Keratinocyte (primary cell): ENCODE results near the gene TBC1D7. TPM values are rescaled to one million over a fixed set of nuclear protein-coding genes. Genes with fewer than 3 reads are reported as not detected.

ENCODE experiments used
- DNase-seq: peaks from one replicate; pipeline ENCODE4 v3.0.0-alpha.2; 2011; ENCODE audit warnings: low read depth, missing footprints, low spot score
- FAIRE-seq: peaks from 2 replicates; lab custom pipeline; 2011; peaks lifted over from hg19 to GRCh38; lab: Jason Lieb, UNC
- H2AFZ ChIP-seq: 2 replicates; pipeline ENCODE4 v1.6.0; 2012; ENCODE audit warnings: low read length, control low read depth, inconsistent platforms; ENCODE audit not compliant: control insufficient read depth
- H3K27ac ChIP-seq: 2 replicates; pipeline ENCODE4 v1.5.1; 2011; ENCODE audit warnings: low read length; ENCODE audit not compliant: control insufficient read depth, insufficient read depth
- H3K27me3 ChIP-seq: 3 replicates; pipeline ENCODE4 v1.6.0; 2011; ENCODE audit warnings: low read length; ENCODE audit not compliant: control insufficient read depth, insufficient read depth; ENCODE audit errors: extremely low read depth
- H3K36me3 ChIP-seq, 2 experiments: 2 replicates in 1 of 2; 3 replicates in 1 of 2; pipeline ENCODE4 v1.5.1; 2011; ENCODE audit warnings: low read length in 2 of 2, mild to moderate bottlenecking in 1 of 2; ENCODE audit not compliant: control insufficient read depth in 2 of 2, insufficient read depth in 2 of 2; ENCODE audit errors: extremely low read depth in 1 of 2
- H3K4me1 ChIP-seq: 3 replicates; pipeline ENCODE4 v1.5.1; 2011; ENCODE audit warnings: low read length; ENCODE audit not compliant: control insufficient read depth, insufficient read depth; ENCODE audit errors: extremely low read depth
- H3K4me2 ChIP-seq: 3 replicates; pipeline ENCODE4 v1.6.0; 2011; ENCODE audit warnings: low read depth, low read length; ENCODE audit not compliant: control insufficient read depth, insufficient read depth; ENCODE audit errors: extremely low read depth
- H3K4me3 ChIP-seq, 3 experiments: fragments of 200-600 bp in 1 of 3; sonication (generic) in 1 of 3; 2 replicates in 2 of 3; 3 replicates in 1 of 3; pipeline ENCODE4 v1.5.1; 2011 to 2016; ENCODE audit warnings: low read length in 3 of 3, mild to moderate bottlenecking in 3 of 3, control low read depth in 2 of 3, inconsistent platforms in 1 of 3, low read depth in 1 of 3, mixed read lengths in 1 of 3, mixed run types in 1 of 3, moderate library complexity in 1 of 3; ENCODE audit not compliant: control insufficient read depth in 2 of 3, insufficient read depth in 2 of 3; ENCODE audit errors: extremely low read depth in 1 of 3
- H3K79me2 ChIP-seq: 2 replicates; pipeline ENCODE4 v1.6.0; 2012; ENCODE audit warnings: low read length; ENCODE audit not compliant: control insufficient read depth, insufficient read depth
- H3K9ac ChIP-seq: 3 replicates; pipeline ENCODE4 v1.6.0; 2011; ENCODE audit warnings: low read length; ENCODE audit not compliant: control insufficient read depth, insufficient read depth; ENCODE audit errors: extremely low read depth
- H3K9me1 ChIP-seq: 3 replicates; pipeline ENCODE4 v1.6.0; 2011; ENCODE audit warnings: low read length; ENCODE audit not compliant: control insufficient read depth, insufficient read depth; ENCODE audit errors: extremely low read depth
- H3K9me3 ChIP-seq: 2 replicates; pipeline ENCODE4 v1.5.1; 2012; ENCODE audit warnings: low read depth, low read length; ENCODE audit not compliant: control insufficient read depth
- H4K20me1 ChIP-seq: 3 replicates; pipeline ENCODE4 v1.6.0; 2011; ENCODE audit warnings: low read length; ENCODE audit not compliant: control insufficient read depth, insufficient read depth; ENCODE audit errors: extremely low read depth
- EZH2 ChIP-seq: IDR thresholded peaks from one replicate; pipeline ENCODE4 v1.6.1; 2012; ENCODE audit warnings: inconsistent platforms, mild to moderate bottlenecking, low read length, moderate library complexity
- dilution Hi-C: fragments of 300-500 bp; cut with MboI; formaldehyde crosslinking; loops from one replicate; pipeline ENCODE4 v1.7.0; 2020; ENCODE audit warnings: low sequenced_read_pairs; ENCODE audit not compliant: extremely low pct_ligation_motif_present
- polyA plus RNA-seq, 5 experiments: library from polyadenylated mRNA; depleted of rRNA in 3 of 5; stranded (reverse) in 3 of 5; stranded (forward) in 1 of 5; unstranded in 1 of 5; fragments of >200 nt; gene quantifications; 1 replicate in 1 of 5; 2 replicates in 3 of 5; 3 replicates in 1 of 5; pipeline versions ENCODE4 v1.2.1 to v1.2.3, GENCODE V29; 2011 to 2012; ENCODE audit warnings: missing spikeins in 2 of 5, low read depth in 1 of 5, low replicate concordance in 1 of 5
- TF ChIP-seq, protein P1 (sequence below), 3 experiments: IDR thresholded peaks in 1 of 3; conservative IDR thresholded peaks in 1 of 3; optimal IDR thresholded peaks in 1 of 3; 2 replicates in 2 of 3; 3 replicates in 1 of 3; pipeline versions ENCODE3 to v1.5.1; 2011; ENCODE audit warnings: low read length in 3 of 3, mild to moderate bottlenecking in 3 of 3, moderate library complexity in 2 of 3, control low read depth in 1 of 3, inconsistent platforms in 1 of 3; ENCODE audit not compliant: insufficient read depth in 2 of 3; ENCODE audit errors: extremely low read depth in 1 of 3

The TBC1D7 gene
- polyA plus RNA-seq, 1 donor (not counting 4 experiments of a cell fraction or from before 2014, with no cell fraction given), result 30.4 TPM

DNA sequence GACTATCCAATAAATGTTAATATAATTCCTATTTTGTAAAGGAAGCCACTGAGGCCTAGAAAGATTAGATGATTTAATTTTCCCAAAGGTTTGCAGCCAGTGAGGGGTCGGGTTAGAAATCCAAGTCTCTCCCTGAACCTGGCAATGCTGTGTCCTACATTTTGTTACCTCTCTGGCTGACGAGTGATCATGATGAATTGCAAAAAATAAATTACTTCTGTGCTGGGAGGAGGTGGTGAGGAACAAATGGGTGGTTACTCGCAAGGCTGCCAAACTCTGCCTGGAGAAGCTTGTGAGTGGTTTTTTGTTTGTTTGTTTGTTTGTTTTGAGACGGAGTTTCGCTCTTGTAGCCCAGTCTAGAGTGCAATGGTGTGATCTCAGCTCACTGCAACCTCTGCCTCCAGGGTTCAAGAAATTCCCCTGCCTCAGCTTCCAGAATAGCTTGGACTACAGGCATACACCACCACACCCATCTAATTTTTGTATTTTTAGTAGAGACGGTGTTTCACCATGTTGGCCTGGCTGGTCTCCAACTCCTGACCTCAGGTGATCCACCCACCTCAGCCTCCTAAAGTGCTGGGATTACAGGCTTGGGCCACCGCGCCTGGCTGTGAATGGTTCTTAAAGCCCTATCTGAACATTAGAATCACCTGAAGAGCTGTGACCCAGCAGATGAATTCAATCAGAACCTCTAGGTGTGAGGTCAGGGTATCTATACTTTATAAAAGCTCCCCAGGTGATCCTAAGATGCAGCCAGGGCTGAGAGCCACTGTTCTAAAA lies 20.2 kb upstream of the TBC1D7 start:
- no peak overlapping the region for H3K9ac ChIP-seq
- no peak for DNase-seq
- dilution Hi-C loops, result no loop called here
- H3K4me2 ChIP-seq, result no peak overlapping the region
- no peaks in the 10 kb centered on the region for H3K9me3 ChIP-seq
- no peaks in the 10 kb centered on the region for H4K20me1 ChIP-seq
- no peak overlapping the region for H3K27ac ChIP-seq
- H2AFZ ChIP-seq, result no peak overlapping the region
- no peaks in the 10 kb centered on the region for H3K36me3 ChIP-seq
- FAIRE-seq, result no peak
- H3K27me3 ChIP-seq, result no peaks in the 10 kb centered on the region
- no peaks in the 10 kb centered on the region for H3K79me2 ChIP-seq
- no peaks in the 10 kb centered on the region for H3K9me1 ChIP-seq
- H3K4me3 ChIP-seq, result no peak overlapping the region
- peaks cover 19% of the 10 kb centered on the region for H3K4me1 ChIP-seq
- TF ChIP-seq, protein P1, sequence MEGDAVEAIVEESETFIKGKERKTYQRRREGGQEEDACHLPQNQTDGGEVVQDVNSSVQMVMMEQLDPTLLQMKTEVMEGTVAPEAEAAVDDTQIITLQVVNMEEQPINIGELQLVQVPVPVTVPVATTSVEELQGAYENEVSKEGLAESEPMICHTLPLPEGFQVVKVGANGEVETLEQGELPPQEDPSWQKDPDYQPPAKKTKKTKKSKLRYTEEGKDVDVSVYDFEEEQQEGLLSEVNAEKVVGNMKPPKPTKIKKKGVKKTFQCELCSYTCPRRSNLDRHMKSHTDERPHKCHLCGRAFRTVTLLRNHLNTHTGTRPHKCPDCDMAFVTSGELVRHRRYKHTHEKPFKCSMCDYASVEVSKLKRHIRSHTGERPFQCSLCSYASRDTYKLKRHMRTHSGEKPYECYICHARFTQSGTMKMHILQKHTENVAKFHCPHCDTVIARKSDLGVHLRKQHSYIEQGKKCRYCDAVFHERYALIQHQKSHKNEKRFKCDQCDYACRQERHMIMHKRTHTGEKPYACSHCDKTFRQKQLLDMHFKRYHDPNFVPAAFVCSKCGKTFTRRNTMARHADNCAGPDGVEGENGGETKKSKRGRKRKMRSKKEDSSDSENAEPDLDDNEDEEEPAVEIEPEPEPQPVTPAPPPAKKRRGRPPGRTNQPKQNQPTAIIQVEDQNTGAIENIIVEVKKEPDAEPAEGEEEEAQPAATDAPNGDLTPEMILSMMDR (optimal IDR thresholded peaks at IDR 0.05 in 1 of 3, IDR thresholded peaks at IDR 0.05 in 1 of 3, conservative IDR thresholded peaks at IDR 0.05 in 1 of 3; ENCODE audit: extremely low read depth in 1 of 3, insufficient read depth in 2 of 3, low read length in 3 of 3), result no peak
- TF ChIP-seq EZH2, result no peak

DNA sequence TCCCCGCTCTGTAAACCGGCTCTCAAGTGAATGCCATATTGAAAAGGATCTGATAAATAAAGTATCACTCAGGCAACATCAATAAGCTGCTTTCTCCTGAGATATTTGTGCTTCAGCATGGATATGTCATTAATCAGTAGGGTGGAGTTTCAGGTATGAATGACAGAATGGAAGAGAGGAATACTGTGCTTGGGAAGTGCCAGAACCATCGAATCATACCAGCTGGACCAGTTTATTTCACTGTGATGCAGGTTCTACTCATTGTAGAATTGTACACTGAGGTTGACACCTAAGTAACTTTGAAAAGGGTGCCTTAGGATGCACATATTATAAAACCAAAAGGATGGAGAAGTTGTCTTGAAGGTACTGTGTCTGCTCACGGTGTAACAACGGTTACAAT lies 17.9 kb upstream of the TBC1D7 start:
- Histone ChIP-seq H3K9me1 (no peaks in the 10 kb centered on the region), H2AFZ (no peak overlapping the region), H3K4me2 (no peak overlapping the region), H4K20me1 (no peaks in the 10 kb centered on the region), H3K27ac (no peak overlapping the region), H3K79me2 (no peaks in the 10 kb centered on the region), H3K9me3 (no peaks in the 10 kb centered on the region), H3K27me3 (no peaks in the 10 kb centered on the region), H3K4me3 (no peak overlapping the region), H3K36me3 (no peaks in the 10 kb centered on the region), H3K9ac (no peak overlapping the region), H3K4me1 (peaks cover 16% of the 10 kb centered on the region)
- TF ChIP-seq, protein P1 (optimal IDR thresholded peaks at IDR 0.05 in 1 of 3, IDR thresholded peaks at IDR 0.05 in 1 of 3, conservative IDR thresholded peaks at IDR 0.05 in 1 of 3; ENCODE audit: extremely low read depth in 1 of 3, insufficient read depth in 2 of 3, low read length in 3 of 3), result no peak
- no peak for TF ChIP-seq EZH2
- dilution Hi-C loops, result no loop called here
- no peak for FAIRE-seq
- DNase-seq, result no peak
